Thyroid gland (tissue), 4 donors: ENCODE data around the gene NATD1.

ENCODE experiments used
- CTCF ChIP-seq, 6 experiments: fragments of 200-600 bp in 3 of 6; fragments of 450-650 bp in 3 of 6; sonication (generic) in 3 of 6; IDR thresholded peaks; one replicate each; pipeline ENCODE4 v1.5.1; 2016 to 2019; ENCODE audit warnings: antibody characterized with exemption in 6 of 6, mild to moderate bottlenecking in 2 of 6, inconsistent platforms in 1 of 6, moderate library complexity in 1 of 6
- POLR2A ChIP-seq, 2 donors: fragments of 450-650 bp; IDR thresholded peaks; one replicate each; pipeline ENCODE4 v1.6.1; 2017; ENCODE audit warnings: antibody characterized with exemption in 2 of 2, mild to moderate bottlenecking in 2 of 2, moderate library complexity in 1 of 2

- TF ChIP-seq CTCF (IDR thresholded peaks at IDR 0.05) (no peak), POLR2A (IDR thresholded peaks at IDR 0.05) (no peak)
Measured at GRCh38 chr17:21285164-21286065, 32.2 kb upstream of the NATD1 start.
